KOPT-K1 (cell line): ENCODE results near the gene SLC17A9.
A peak's percentile ranks its signal among the peaks of the same experiment; 100 is the strongest.

Experiments
- H3K27ac ChIP-seq: fragments of 200-600 bp; sonication (generic); 2 replicates; pipeline ENCODE4 v1.5.1; 2016; ENCODE audit warnings: antibody characterized with exemption, mild to moderate bottlenecking, low read depth, low read length; ENCODE audit not compliant: poor library complexity, severe bottlenecking
- H3K36me3 ChIP-seq: fragments of 200-600 bp; sonication (generic); 2 replicates; pipeline ENCODE4 v1.5.1; 2017; ENCODE audit warnings: antibody characterized with exemption, mild to moderate bottlenecking, low read length, moderate library complexity; ENCODE audit not compliant: insufficient read depth
- H3K9me3 ChIP-seq: fragments of 200-600 bp; sonication (generic); 2 replicates; pipeline ENCODE4 v1.5.1; 2017; ENCODE audit warnings: antibody characterized with exemption, low read length, mild to moderate bottlenecking; ENCODE audit not compliant: insufficient read depth, poor library complexity, severe bottlenecking

Gene SLC17A9

DNA sequence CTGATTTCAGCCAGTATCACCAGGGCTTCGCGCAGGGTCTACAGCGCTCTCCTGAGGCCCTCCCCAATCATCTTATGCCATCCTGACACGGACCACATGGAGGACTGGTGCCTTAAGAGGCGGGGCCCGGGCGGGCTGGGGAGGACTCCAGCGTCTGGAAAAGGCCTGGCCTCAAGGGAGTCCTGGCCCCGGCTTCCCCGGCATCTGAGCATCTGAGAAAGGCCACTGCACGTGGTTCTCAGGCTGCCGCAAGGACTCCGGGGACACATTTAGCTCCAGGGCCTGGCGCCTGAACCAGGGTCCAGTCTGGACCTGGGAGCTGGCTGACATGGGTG lies 32.9 kb downstream of the SLC17A9 start:
- H3K36me3 ChIP-seq: no peaks in the 10 kb centered on the region
- H3K27ac ChIP-seq: no peak overlapping the region
- H3K9me3 ChIP-seq: no peaks in the 10 kb centered on the region

- no peaks in the 10 kb centered on the region for H3K36me3 ChIP-seq
- no peak overlapping the region for H3K27ac ChIP-seq
- no peaks in the 10 kb centered on the region for H3K9me3 ChIP-seq
These were observed 33.8 kb downstream of the SLC17A9 start for GRCh38 chr20:62986257-62986800.

DNA sequence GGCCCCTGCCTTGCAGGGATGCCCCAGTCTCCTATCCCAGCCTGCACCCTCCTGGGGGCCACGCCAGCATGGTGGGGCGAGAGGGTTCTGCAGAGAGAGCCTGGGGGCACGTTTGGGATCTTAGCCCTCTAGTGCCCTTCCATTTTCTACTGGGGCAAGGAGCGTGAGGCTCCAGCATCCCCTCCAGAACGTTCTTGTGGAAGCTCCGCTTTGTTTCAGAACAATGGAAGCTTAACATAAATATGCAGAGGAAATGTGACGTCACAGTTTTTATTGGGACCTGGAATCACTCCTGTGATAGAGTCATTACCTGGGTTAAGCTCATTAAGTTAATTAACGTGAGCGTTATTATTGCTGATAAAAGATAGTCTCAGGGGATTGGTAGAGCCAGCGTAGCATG lies 34.6 kb downstream of the SLC17A9 start:
- Histone ChIP-seq H3K27ac (no peak overlapping the region), H3K36me3 (no peaks in the 10 kb centered on the region), H3K9me3 (no peaks in the 10 kb centered on the region)

DNA sequence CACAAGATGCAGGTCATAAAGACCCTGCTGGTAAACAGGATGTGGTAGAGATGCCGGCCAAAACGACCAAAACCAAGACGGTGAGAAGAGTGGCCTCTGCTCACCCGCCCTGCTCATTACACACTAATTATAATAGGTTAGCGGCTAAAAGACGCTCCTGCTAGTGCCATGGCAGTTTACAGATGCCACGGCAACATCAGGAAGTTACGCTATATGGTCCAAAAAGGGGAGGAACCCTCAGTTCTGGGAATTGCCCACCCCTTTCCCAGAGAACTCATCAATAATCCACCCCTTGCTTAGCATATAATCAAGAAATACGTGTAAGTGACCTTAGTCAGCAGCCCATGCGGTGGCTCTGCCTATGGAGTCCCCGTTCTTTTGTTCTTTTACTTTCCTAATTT lies 36.7 kb downstream of the SLC17A9 start:
- no peaks in the 10 kb centered on the region for H3K36me3 ChIP-seq
- peak overlapping the region; percentile 41 for H3K27ac ChIP-seq
- no peaks in the 10 kb centered on the region for H3K9me3 ChIP-seq

DNA sequence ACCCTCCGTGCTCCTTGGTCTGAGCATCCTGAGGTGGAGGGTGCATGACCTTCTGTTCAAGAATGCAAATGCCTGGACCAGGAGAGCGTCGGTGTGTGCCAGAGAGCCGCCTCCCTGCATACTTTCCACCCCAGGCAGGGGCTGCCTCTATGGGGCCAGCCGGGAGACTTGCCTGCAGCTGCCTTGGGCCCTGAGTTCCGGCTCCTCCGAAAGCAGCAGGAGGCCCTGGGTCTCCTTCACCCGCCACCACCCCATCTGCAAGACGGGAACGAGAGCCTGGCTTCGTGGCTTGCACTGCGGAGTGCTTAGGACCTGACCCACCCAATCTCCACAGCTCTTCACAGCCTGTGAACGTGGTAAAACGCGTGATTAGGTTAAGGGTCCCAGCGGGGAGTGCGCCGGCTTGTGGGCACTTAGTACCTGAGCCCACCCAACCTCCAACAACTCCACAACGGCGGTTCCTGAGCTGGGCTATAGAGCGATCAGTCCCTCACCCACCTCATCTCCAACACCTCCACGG lies 37.9 kb downstream of the SLC17A9 start:
- Histone ChIP-seq H3K9me3 (no peaks in the 10 kb centered on the region), H3K27ac (no peak overlapping the region), H3K36me3 (no peaks in the 10 kb centered on the region)

GRCh38 chr20:62991196-62991807 lies 38.8 kb downstream of the SLC17A9 start:
- Histone ChIP-seq H3K36me3 (no peaks in the 10 kb centered on the region), H3K9me3 (no peaks in the 10 kb centered on the region), H3K27ac (no peak overlapping the region)

- Histone ChIP-seq H3K27ac (no peak overlapping the region), H3K9me3 (no peaks in the 10 kb centered on the region), H3K36me3 (no peaks in the 10 kb centered on the region)
These were observed 39.4 kb downstream of the SLC17A9 start for GRCh38 chr20:62991863-62992262.

- Histone ChIP-seq H3K36me3 (no peaks in the 10 kb centered on the region), H3K9me3 (no peaks in the 10 kb centered on the region), H3K27ac (no peak overlapping the region)
These were observed 41.5 kb downstream of the SLC17A9 start for GRCh38 chr20:62993856-62994494.

- Histone ChIP-seq H3K27ac (no peak overlapping the region), H3K9me3 (no peaks in the 10 kb centered on the region), H3K36me3 (no peaks in the 10 kb centered on the region)
These were observed 42.4 kb downstream of the SLC17A9 start for GRCh38 chr20:62994869-62995281.

DNA sequence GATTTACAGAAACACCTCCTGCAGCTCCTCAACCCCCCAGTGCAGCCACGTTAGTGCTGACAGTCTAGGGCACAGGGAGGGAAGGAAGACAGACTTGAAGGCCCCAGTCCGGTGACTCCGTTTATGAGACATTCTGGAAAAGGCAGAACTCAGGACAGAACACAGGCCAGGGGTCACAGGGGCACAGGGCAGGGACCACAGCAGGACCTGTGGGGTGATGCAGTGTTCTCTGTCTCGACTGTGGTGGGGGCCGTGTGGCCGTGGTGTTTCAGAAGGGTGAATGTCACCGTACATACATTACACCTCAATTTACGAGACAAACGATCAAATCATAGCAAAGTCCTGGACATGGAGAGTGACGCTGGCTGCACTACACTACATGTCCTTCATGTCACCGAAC lies 43.0 kb downstream of the SLC17A9 start:
- no peak overlapping the region for H3K27ac ChIP-seq
- no peaks in the 10 kb centered on the region for H3K9me3 ChIP-seq
- no peaks in the 10 kb centered on the region for H3K36me3 ChIP-seq

GRCh38 chr20:62995898-62996595 lies 43.5 kb downstream of the SLC17A9 start:
- Histone ChIP-seq H3K36me3 (no peaks in the 10 kb centered on the region), H3K27ac (no peak overlapping the region), H3K9me3 (no peaks in the 10 kb centered on the region)

DNA sequence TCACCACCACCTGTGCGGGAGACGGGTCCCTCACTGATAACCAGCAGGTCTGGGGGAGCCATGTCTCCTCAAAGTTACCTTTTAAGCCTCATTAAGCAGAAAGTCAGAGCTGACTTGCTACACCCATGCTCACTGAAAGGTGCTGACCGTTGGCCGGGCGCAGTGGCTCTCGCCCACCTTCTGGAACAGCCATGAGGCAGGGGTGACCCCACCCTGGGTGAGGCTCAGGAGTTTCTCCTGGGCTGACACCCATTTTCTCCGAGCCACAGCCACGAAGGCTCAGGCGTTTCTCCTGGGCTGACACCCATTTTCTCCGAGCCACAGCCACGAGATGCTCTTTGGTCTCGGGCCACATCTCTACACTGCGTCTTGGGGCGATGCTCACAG lies 44.1 kb downstream of the SLC17A9 start:
- H3K36me3 ChIP-seq: no peaks in the 10 kb centered on the region

GRCh38 chr20:62997417-62998035 lies 45.0 kb downstream of the SLC17A9 start:
- H3K36me3 ChIP-seq: no peaks in the 10 kb centered on the region
- H3K9me3 ChIP-seq: no peaks in the 10 kb centered on the region
- no peak overlapping the region for H3K27ac ChIP-seq

More for the DNA sequence above, 44.1 kb downstream of the SLC17A9 start:
- Histone ChIP-seq H3K27ac (no peak overlapping the region), H3K9me3 (no peaks in the 10 kb centered on the region)

- Histone ChIP-seq H3K9me3 (no peaks in the 10 kb centered on the region), H3K36me3 (no peaks in the 10 kb centered on the region), H3K27ac (no peak overlapping the region)
These were observed 45.9 kb downstream of the SLC17A9 start for GRCh38 chr20:62998449-62998848.

- no peaks in the 10 kb centered on the region for H3K9me3 ChIP-seq
- H3K27ac ChIP-seq: peak overlapping the region; percentile 18
- H3K36me3 ChIP-seq: no peaks in the 10 kb centered on the region
These were observed 47.1 kb downstream of the SLC17A9 start for GRCh38 chr20:62999580-62999979.
